Measurements from ENCODE around the gene OXLD1.
"Not testable (repeated sequence)": the region's sequence is repeated elsewhere in the genome, so short reads cannot be mapped to it uniquely, and the experiment has no call there.

The OXLD1 gene

DNA sequence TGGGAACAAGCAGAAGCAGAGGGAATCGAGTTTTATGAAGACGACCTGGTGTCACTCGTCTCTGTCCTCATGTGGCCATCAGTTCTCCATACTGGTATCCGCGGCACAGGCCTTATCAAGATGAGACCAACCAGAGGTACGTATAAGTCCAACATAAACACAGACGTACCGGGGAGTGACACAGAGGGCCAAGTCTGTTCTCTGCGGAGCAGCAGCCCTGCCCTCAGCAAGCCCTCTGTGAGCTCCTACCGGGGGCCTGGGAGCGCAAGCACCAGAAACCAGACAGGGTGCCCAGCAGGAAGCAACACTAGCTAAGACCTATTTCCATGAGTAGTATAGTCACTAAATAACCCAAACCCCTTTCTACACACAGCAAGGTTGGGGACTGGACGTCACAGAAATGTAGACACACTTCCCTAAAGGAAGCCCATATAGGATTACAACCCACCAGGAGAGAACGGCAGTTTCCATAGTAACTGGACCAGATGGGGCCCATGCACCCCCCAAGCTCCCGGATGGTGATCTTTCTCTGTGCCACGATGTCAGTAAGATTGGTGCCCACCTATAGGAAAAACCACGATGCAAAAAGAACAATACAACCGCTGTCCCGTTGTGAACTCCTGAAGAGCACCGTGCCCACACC lies 16.3 kb upstream of the OXLD1 start:
- no peak for DNase-seq

DNA sequence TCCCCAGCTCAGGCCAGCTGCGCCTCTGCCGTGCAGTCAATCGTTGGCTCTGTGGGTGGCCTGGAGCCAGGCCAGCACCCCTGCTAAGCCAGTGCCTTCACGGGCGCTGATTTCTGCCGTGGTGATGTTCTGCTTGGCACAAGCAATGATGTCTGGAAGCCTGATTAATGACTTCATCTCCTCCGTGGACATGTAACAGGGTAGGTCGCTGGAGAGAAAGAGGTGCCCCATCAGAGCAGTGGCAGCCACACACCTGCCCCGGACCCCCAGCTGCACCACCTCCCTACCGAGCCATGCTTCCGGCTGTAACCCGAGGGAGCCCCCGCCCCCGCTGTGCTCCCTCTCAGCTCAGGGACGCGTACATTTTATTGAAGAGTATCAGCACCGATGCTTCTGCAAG lies 15.3 kb upstream of the OXLD1 start:
- DNase-seq = no peak

DNA sequence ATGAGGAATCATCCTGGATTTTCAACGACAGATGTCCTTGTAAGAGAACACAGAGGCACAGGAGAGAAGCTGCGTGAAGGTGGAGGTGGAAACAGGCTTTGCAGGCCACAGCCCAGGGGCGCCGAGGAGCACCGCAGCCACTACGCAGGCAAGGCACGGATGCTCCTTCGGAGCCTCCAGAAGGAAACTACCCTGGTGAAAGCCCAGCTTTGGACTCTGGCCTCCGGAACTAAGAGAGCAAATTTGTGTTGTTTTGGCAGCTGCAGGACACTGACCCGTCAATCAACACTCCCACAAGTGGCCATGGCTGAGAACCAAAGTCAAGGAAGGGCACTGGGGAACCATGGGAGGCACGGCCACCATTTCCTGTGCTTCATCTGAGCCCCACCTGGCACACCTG lies 13.7 kb upstream of the OXLD1 start:
- DNase-seq = no peak

DNA sequence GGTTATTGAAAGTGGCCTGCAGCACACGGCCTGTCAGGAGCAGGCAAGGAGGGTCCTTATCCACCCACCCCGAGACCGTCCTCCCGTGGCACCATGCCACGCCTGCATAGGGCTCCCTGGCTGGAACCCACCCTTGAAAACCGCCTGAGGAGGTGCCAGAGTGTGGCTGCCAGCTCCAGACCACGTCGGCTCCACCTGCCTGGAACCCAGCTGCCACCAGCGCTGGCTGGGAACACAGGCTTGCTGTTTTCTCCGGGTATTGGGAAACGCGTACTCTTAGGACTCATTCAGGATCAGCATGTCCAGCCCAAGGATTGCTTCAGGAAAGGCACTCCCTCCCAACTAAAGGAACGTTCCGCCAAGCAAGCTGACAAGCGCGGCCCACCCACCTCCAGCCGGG lies 10.5 kb upstream of the OXLD1 start:
- no peak for DNase-seq

DNA sequence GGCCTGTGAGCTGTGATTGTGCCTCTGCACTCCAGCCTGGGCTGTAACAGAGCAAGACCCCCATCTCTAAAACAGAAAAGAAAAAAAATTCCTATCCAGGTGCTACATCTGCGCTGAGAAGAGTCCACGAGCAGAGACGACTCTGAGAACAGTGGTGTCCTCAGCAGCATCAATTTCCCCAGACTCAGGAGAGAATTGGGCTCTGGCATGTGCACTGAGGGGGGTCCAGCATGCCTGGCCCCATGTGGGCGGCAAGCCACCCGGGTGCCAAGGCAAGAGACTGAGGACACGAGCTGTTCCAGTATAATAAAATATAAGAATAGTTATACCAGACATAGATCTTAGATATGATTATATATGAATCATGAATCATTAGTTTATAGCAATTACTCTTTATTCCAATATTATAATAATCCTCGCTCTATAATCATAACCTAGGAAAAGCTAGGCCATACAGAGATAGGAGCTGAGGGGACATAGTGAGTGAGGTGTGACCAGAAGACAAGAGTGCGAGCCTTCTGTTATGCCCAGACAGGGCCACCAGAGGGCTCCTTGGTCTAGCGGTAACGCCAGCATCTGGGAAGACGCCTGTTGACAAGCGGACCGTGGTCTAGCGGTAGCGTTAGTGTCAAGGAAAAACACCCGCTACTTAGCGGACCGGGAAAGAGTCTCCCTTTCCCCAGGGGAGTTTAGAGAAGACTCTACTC lies 9.3 kb upstream of the OXLD1 start:
- not testable (repeated sequence) for DNase-seq

DNA sequence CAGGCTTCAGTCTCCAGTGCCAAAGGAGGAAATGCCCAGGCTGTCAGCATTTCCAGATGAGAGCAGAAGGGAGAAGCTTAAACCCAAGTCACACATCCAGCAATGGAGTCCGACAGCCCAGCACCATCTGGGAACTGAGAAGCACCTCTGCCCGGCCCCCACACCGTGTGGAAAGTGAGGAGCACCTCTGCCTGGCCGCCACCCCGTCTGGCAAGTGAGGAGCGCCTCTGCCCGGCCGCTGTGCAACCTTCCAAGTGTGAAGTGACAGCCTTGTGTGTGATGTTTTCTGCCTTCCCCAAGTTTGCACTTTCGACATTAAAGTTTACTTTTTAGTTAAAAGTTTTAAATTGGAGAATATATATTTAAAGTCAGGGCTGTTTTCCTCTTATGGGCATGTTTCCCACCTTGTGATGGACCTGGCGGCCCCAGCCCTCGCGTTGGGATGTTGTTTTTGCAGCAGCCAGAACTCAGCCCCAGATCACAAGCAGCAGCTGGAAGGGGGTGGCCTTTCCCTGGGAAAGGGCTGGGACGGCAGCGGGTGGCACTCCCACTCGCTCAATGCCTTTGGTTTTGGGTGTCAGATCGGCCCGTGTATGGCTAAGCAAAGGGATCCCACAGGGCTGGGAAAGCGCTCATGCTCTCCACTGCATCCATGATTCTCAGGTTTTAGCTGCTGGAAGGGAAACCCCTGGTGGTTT lies 7.3 kb upstream of the OXLD1 start:
- DNase-seq = no peak

DNA sequence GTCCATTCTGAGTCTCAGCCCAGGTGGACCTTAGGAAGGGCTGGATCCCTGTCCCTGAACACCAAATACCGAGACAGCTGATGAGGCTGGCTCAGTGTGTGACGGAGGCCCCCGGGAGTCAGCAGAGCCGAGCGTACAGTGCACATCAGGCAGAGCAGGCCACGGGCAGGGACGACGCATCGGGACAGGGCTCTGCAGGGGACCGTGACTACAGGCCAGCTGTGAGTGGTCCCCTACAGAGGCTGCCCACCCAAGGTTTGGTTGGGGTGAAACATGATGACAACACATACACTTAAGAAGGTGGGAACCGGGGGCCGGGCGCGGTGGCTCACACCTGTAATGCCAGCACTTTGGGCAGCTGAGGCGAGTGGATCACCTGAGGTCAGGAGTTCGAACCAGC lies 6.5 kb upstream of the OXLD1 start:
- DNase-seq = no peak

DNA sequence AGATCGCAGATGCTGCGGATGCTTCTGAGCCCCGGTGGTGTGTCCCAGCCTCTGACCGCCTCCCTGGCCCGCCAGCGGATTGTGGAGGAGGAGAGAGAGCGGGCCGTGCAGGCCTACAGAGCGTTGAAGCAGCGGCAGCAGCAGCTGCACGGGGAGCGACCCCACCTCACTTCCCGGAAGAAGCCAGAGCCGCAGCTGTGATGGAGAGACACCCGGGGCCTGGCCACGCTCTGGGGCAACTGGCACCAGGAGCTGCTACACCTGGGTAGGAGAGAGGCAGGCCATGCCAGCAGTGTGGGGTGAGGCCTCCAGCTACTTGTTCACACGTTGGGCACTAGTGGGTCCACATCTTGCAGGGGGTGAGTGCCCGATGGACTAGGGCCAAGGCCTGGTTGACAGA lies 6.1 kb upstream of the OXLD1 start:
- DNase-seq = no peak

DNA sequence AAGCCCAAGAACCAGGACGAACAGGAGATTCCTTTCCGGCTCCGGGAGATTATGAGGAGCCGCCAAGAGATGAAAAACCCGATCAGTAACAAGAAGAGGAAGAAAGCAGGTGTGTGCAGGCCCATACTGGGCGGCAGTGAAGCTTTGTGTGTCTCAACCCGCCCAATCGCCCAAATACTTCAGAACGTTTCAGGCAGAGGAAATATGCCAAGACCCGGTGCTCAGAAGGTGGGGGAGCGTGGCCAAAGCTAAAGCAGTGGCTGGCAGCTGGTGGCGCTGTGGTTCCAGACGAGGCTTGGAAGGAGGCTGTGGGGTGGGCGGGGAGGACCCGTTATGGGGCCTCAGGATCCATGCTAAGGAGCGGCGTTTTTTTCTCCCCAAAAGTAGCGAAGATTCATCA lies 1.3 kb upstream of the OXLD1 start:
- no peak for DNase-seq

DNA sequence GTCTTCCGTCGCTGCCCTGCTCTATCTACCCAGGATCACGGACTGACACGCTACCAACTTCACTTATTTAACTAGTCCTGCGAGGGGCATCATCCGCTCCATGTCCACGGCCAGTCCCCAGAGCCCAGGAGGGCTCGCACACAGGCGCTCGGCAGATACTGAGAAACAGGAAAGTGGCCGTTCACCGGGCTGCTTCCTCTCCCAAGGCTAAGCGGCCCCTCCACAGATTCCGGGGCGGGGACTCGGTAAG lies 388 bp downstream of the OXLD1 start:
- DNase-seq = no peak

DNA sequence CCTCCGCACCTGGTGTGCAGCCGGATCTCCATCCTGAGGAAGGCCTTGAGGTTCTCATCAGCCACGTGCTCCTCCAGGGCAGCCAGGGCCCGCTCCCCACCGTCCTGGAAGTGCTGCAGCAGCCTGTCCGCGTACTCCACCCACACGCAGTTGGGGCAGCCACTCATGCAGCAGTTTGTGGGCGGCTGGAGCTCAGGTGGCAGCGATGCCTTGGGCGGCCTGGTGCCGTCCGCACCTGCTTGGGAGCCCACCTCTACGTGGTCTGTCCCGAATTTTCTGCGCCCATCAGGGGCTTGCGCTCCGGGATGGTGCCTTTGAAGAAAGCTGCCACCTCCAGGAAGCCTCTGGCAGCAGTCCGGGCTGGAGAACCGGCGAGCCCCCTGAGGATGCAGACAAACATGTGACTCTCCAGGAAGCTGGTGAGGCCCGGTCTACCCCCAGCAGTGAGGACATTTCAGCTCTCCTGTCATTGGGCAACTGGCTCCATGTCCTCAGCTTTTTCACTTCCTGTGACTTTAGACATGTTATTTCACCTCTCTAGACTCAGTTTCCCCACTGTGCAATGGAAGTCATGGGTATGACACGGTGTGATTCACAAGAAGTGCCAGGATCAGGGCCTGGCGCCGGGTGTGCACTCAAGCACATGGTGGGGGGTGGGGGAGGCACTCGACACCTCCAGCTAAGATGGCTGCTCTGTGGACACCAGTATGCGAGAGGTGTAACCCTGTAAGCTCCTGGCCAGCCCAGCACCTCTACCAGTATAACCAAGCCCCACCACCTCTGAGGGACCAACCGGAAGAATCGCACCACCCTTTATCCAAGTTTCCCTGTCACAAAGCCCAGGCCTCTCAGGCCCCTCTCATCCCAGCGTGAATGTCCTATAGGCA lies 957 bp downstream of the OXLD1 start:
- DNase-seq = no peak

DNA sequence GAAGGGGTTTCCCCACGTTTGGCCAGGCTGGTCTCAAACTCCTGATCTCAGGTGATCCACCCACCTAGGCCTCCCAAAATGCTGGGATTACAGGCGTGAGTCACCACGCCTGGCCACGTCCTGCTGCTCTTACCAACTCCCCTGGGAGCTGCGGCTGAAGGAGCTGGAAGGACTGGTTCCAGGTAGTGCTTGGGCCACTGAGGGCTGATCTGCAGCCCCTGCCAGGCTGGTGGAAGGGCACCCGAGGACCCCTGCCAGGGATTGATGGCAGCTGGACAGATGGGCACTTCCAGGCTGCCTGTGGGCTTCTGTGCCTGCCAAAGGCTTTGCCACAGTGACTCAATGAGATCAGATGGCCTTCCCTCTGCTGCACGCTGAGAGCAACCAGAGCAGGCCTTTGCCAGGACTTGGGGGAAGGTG lies 2.3 kb downstream of the OXLD1 start:
- no peak for DNase-seq

DNA sequence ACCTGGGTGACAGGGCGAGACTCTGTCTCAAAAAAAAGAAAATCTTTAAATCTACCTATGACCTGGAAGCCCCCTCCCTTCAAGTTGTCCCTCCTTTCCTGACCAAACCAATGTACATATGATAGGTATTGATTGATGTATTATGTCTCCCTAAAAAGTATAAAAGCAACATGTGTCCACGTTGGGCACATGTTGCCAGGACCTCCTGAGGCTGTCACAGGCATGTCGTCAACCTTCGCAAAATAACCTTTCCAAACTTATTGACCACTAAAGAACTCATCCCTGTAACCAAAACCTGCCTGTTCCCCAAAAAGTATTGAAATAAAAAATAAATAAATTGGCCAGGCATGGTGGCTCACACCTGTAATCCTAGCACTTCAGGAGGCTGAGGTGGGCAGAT lies 4.4 kb downstream of the OXLD1 start:
- no peak for DNase-seq

DNA sequence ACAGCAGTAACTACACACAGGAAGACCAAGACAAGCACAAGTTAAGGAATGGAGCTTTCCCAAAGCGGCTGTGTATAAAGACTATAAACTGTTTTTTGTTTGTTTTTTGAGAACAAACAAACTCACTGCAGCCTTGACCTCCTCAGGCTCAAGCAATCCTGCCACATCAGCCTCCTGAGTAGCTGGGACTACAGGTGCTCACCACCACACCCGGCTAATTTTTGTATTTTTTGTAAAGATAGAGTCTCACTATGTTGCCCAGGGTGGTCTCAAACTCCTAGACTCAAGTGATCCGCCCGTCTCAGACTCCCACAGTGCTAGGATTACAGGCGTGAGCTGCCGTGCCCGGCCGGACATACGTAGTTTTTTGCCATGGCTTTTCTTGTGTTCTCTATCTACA lies 6.0 kb downstream of the OXLD1 start:
- DNase-seq = no peak

DNA sequence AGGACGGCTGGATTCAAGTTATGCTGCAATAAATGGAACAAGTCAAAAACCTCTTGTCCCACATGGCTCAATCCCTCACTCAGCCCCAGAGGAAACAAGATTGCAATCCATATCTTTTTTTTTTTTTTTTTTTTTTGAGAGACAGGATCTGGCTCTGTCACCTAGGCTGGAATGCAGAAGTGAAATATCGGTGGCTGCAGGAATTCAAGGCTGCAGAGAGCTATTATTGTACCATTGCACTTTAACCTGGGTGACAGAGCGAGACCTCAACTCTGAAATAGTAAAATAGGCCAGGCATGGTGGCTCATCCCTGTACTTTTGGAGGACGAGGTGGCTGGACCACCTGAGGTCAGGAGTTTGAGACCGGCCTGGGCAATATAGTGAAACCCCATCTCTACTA lies 7.4 kb downstream of the OXLD1 start:
- DNase-seq = no peak

DNA sequence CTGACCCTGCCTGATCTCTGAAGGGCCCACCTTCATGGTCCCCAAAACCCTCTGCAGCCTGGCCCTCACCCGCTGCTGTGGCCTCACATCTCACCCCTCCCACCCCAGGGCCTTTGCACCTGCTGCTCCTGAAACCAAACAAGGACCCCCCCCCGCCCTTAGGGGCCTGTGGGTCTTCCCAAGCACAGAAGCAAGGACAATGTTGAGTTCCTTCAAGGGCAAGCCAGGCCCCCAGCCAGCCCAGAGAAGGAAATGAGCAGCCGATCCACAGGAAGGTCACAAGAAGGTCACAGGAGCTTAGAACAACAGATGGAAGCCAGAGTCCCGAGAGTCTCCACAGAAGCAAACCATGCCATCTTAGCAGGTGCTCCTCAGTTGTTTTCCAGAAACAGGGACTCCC lies 9.6 kb downstream of the OXLD1 start:
- no peak for DNase-seq

DNA sequence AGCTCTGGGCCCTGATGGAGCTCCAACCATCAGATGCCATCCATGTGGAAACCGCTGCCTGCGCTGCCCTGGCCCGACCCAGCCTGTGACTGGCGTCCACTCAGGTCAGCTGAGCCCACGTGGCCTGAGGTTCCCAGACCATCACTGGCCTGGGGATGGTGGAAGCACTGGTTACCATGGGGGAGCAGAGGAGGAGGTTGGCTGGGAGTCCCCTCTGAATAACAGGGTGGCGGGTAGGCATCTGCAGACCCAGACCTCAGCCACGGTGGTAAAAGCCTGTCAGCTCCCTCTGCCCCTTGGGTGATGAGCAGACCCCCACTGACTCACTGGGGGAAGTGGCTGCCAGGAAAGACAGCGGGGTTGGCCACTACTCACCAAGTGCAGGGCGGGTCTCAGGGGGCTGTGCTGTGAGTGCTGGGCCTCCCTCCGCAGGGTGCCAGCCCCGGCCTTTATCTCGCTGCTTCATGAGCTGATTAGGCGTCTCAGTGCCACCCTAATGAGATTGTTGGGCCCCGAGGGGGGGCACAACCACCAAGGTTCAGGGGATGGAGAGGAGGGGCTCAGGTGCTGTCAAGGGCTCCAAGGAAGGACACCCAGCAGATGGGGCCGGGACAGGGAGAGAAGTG lies 10.2 kb downstream of the OXLD1 start, which contains the start of gene PDE6G:
Gene PDE6G (minus strand): TSS at position 425 of the 626 bp plus-strand sequence. CDS start 3,237 bp downstream, outside the sequence.
- DNase-seq = no peak

DNA sequence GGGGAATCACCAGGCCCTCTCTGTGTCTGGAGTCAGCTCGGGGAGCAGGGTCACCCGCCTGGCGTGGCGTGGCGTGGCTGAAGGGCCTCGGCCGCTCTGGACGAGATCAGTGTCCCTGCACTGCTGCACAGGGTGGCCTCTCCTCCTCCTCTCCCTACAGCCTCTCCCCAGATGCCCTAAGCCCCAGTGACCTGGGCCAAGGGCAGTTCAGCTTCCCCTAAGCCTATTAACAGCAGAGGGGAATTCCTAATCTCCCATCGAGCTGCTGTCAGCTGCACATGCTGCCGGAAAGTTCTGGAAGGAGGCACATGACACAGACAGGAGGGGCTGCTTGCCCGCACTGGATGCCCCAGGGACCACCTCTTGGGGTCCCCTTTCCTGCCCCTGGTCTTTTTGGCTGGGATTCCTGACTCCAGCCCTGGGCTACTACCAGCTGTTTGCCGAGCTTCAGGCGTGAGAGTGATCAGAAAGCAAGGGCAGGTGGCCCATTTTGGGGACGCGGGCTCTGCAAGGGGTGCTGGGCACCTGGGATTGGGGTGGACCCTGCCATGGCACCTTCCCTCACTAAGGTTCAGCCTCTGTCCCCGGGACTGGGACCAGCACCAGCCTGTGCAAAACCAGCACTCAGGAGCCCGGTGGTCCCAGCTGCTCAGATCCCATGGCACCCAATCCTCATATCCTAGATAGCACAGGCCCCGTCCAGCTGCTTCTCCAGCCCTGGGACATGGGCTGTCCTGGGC lies 10.9 kb downstream of the OXLD1 start:
- no peak for DNase-seq

DNA sequence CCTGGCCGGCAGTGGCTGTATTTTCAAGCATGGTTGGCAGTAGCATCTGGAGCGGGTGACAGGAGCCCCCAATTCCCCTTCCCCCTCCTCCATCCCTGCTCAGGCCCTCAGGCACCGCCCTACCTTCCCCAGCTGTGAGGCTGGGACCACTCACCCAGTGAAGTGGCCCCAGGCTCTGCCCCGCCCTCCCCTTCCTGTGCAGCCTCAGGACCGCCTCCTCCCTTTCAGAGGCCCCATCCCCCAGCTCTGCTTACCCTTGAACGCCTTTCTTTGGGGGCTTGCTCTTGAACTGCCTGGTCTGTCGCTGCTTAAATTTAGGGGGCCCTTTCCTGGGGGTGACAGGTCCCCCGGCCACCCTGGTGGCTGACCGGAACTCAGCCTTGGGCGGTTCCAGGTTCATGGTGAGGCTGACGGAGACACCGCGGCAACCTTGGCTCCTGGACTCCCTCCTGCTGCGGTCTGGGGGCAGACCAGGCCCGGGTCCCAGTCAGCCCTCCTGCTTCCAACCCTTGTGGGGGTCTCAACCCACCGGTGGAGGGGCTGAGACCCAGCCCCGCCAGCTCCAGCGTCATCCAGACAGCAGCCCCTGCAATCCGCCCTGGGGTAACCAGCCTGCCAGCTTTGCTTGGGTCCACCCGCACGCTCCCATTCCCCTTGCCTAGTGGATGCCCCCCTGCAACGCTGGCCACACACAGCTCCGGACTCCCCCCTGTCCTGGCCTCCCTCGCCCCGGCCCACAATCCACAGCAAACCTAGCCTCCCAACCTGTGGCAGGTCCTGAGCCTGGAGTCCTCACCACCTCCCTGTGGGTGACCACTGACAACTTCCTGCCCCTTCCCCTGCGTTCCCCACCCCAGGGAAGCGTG lies 13.3 kb downstream of the OXLD1 start:
- DNase-seq = no peak

DNA sequence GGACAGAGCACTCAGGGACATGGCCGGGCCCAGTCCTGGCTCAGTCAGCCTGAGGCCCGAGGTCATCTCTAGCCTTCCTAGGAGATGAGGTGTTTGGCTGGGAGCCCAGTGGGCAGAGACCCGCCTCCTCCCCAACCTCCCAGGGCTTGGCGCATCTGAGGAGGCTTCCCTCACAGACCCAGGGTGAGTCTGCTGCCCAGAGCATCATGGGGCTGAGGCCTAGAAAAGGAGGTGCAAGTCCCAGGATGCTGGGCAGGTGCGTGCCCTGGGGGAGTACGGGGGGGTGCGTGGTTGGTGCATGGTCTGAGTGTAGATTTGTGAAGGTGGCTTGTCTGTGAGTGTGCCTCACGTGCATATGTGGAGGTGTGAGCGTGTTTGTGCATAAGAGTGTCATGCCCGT lies 14.7 kb downstream of the OXLD1 start:
- no peak for DNase-seq

DNA sequence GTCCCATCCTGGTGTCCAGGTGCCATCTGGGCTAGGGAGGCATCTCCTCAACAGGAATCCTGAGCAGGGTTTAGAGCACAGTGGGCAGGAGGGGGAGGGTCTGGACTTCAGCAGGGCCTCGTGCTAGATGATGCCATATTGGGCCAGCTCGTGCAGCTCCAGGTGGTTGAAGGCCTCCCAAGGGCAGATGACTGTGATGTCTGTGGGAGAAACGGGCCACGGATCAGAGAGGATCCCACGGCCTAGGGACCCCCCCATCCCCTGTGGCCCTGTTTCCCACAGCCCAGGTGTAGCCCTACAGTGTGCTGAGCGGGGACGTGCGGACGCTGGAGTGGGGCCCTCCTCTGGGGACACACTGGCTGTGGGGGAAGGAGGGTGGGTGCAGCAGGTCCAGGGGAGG lies 15.5 kb downstream of the OXLD1 start:
- no peak for DNase-seq

Measured in NCI-H187 treated with DMSO at 0.1 percent for 48 hours (cell line).